NCI-H146 treated with DMSO at 0.1 percent for 48 hours (cell line): ENCODE measurements around the gene CNOT8.
A peak's percentile ranks its signal among the peaks of the same experiment; 100 is the strongest.
"Not testable (repeated sequence)": the region's sequence is repeated elsewhere in the genome, so short reads cannot be mapped to it uniquely, and the experiment has no call there.

Experiments used
- DNase-seq: peaks from one replicate; lab custom pipeline; 2025; ENCODE audit not compliant: unreplicated experiment; lab: John Stamatoyannopoulos, UW

The CNOT8 gene

GRCh38 chr5:154834053-154834452 lies 24.4 kb upstream of the CNOT8 start:
- no peak for DNase-seq

GRCh38 chr5:154835701-154836052 lies 22.8 kb upstream of the CNOT8 start:
- DNase-seq = not testable (repeated sequence)

- DNase-seq = no peak
Measured at GRCh38 chr5:154836225-154836624, 22.2 kb upstream of the CNOT8 start.

DNA sequence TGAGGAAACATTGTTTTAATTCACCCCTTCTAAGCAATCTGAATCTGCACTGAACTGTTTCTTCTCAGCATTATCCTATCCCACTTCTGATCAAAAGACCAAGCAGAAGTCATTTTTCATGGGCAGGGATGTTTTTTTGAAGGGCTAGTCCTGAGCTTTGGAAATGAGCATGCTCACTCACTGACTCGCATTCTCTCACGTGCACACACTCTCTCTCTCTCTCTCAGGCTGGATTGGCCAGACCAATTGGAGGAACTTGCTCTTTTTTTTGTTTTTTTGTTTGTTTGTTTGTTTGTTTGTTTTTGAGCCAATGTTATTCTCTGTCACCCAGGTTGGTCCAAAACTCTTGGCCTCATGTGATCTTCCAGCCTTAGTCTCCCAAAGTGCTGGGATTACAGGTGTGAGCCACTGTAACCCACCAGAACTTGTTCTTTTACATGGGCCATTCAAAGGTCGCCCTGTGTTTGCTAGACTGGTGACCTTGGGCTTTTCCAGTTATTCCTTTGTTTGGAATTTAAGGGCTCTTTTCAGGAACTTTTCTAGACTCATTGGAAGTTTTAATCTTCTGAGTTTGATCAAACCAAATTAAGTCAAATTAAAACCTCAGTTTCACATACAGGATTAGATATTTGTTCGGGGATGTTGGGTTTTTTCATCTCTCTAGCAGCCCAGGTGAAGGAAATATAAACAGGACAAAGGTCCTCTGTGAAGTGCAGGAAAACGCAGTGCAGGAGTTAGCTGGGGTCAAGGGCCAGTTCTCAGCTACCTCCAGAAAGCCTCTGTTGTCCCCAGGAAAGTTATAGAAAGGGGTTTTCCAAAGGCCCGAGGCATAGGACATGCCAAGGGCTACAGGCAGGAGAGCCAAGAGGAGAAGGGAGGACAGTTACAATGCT lies 21.2 kb upstream of the CNOT8 start:
- DNase-seq = no peak

- DNase-seq = no peak
Measured at GRCh38 chr5:154840435-154841272, 17.8 kb upstream of the CNOT8 start.

GRCh38 chr5:154841273-154841661 lies 17.2 kb upstream of the CNOT8 start:
- no peak for DNase-seq

DNA sequence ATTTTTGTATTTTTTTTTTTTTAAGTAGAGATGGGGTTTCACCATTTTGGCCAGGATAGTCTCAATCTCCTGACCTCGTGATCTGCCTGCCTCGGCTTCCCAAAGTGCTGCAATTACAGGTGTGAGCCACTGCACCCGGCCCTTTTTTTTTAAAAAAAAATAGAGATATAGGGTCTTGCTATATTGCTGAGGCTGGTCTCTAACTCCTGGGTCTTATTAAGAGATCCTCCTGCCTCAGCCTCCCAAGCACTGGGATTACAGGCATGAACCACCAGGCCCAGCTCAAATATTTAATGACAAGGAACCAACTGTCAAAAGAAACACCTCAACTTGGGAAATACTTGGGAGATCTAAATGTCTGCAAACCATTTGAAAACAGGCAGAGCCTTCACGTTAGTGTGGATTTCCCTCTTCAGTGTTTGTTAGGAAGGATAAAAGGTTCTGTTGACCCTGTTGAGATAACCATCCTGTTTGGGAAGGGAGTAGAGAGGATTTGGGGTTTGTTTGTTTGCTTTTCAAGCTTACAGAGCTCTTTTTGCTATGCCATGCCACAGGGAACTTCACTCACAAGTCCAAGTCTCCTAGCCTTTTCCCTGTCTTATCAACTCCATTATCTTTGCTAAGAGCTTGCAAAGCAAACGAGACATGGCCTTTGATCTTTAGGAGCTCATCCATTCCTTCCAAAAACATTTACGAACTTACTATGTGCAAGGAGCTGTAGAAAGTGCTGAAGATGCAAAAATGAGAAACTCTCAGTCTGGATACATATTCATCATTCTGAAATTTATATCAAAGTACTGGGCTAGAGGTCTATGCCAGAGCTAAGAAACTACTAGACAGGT lies 15.5 kb upstream of the CNOT8 start:
- DNase-seq = no peak

DNA sequence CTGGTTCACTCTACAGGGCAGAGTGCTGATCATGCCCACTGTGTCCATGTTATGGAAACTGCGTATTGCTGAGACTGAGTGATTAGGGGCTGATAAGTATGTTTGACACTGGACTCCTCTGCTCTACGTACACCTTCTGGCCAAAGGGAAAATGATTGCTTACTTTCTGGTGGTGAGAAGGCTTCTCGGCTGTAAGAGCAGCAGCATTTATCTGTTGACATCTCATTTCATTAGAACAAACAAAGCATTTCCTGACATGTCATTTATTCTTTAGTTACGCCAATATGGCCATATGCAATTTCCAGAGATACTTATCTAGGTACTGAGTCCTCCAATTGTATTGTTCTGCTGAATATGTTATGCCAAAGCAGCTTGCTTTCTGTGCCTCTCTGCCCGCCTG lies 13.6 kb upstream of the CNOT8 start:
- peak; percentile 24 for DNase-seq

- DNase-seq = no peak
Measured at GRCh38 chr5:154849264-154849785, 9.1 kb upstream of the CNOT8 start.

DNA sequence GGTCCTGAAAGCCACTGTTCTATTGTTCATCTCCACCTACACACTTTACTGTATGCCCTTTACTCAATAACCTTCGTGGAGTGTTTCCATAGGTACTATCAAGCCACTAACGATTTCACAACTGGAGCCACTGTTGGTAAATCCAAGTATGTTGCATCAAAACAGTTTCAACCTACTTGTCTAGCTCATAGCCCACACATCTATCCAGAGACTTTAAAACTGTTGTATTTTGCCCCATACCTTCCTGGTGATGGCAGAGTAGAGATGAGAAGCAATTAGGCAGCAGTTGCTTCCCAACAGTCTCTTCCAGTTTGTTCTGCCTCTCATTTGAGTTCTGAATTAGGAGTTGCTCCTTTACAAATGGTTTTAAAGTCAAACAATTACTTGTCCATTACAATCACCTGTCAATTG lies 8.6 kb upstream of the CNOT8 start:
- no peak for DNase-seq

GRCh38 chr5:154850255-154851062 lies 8.0 kb upstream of the CNOT8 start, which contains the start of gene FAXDC2:
FAXDC2 (minus strand) TSS chr5:154850603; CDS start chr5:154838178, 12,425 bp downstream.
- DNase-seq = no peak

GRCh38 chr5:154851351-154851750 lies 7.1 kb upstream of the CNOT8 start:
- no peak for DNase-seq

DNA sequence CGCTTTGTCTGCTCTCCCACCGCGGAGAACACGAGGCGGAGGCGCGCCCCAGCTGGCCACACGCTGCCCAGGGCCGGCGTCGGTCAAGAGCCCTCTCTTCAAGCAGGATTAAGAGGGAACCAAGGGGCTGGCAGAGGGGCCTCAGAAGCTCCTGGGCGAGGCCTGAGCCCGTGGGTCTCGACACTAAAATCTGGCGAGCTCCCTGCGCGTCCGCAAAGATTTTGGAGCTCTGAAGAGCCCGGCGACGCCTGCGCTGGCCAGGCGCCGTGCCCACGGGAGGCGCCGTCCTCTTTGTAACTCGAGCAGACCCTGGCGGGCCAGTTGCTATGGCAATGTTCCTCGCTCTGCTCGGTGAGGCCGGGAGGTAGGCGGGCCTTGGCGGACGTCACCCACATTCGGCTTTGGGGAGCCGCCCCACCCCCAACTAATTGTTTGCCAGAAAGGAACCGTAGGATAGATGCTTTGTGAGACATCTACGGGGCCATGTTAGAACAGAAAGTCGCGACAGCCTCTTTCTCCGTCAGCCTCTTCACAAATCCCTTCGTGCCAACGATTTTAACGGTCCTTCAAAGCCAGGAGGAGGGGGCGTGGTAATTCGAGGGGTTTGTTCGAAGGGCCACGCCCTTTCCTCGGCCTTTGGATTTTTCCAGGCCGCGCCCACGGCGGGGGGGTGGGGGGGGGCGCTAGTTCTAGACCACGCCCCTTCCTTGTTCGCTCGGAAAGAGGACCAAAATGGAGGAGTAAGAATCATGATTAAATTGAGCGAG lies 714 bp upstream of the CNOT8 start:
- DNase-seq = peak; percentile 86

DNA sequence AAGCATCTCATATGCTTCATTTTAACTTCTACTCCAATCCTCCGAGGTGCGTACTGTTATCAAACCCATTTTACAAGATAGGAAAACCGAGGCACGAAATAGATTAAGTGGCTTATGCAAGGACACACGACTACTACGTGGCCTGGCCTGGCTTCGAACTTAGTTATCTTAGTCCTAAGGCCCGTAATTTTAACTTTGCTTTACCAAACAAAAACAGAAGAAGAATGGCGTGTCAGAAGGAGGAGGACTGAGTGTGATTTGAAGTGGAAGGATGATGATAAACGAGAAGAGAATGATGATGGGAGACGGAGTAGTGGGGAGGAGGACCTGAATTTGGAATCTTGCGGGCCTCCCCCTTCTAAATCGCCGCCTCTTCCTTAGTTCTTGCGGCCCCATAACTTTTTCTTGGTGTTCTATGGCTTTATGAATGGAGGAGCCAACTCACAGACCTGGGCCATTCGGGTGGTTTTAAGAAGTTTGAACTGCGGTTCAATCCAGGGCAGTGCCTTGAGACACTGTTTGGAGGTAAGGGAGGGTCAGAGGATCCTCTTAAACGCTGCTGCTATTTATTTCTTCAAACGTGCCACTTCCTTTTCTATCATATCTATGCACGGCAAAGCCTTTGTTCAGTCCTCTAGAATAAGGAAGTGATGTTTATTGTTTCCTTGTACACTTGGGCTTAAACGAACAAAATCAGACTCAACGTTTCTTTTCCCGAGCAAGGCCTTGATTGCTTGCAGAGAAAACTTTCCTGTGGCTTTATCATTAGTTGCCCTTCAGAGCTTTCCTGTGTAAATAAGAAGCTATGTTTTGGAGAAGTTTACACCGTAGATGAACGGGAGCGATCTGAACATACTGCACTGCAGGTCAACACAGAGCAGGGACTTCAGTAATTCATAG lies 795 bp downstream of the CNOT8 start:
- DNase-seq = no peak

GRCh38 chr5:154860123-154860522 lies 1.7 kb downstream of the CNOT8 start:
- no peak for DNase-seq

DNA sequence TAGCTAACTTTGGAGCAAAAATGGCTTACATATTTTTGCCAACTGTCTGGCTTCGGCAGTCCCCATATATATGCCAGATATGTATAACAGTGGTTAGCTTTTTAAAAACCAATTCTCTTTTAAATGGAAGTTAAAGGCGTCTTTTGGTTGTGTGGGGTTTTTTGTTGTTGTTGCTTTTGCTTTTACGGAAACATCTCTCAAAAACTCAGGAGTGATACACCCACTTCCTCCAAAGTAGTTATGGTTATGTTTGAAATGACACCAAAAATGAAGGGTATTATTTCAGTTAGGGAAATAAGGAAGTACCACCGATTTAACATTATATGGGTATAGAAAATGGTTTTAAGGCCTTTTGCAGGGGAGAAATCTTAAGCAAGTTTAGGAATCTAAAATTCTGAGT lies 2.3 kb downstream of the CNOT8 start:
- no peak for DNase-seq

- DNase-seq = no peak
Measured at GRCh38 chr5:154861946-154862345, 3.5 kb downstream of the CNOT8 start.

GRCh38 chr5:154862766-154863165 lies 4.3 kb downstream of the CNOT8 start:
- no peak for DNase-seq
